ENCODE measurements around the gene GNB1L. TPM values are rescaled to one million over a fixed set of nuclear protein-coding genes. Genes with fewer than 3 reads are reported as not detected.

The GNB1L gene
- total RNA-seq, 2 donors from 2014 or later: 2.6 to 4.7 TPM

DNA sequence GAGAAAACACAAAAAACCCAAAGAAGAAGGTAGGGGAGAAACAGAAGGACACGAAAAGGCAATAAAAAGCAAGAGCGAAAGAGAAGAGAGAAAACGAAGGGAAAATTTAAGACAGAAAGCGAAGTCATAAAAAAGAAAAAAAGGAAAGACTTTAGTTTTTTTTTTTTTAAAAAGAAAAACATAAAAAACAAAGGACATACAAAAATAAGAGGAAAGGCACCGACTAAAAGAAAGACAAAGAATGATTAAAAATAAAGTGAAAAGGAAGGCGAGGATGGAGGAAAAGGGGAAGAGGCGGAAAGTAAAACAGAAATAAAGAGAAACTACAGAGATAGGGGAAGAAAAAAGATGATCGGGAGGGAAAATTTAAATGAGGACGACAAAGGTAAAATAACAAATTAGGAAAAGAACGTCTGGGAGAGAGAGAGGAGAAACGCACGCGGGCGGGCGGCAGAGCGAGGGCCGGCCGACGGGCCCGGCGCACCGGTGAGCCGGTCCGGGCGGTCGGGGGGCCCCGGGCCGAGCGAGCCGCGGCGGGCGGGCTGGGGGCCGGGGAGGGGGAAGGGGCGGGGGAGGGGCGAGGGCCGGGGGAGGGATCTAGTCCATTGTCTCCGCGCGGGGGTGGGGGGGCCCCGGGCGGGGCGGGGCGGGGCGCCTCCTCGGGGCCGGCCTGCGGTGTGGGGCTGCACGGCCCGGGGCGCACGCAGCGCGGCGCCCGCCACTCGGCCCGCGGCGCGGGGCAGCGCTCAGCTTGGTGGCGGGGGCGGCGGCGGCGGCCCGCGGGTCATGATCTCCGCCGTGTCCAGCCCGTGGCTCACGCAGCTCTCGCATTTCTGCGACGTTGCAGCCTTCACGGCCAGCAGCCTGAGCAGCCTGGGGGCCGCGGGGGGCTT lies 94.4 kb downstream of the GNB1L start, which contains the start of gene TBX1:
TBX1 (plus strand) TSS at position 721 of the 893 bp plus-strand sequence; CDS start at position 787, 66 bp downstream.
- Histone ChIP-seq H3K27ac (no peak within 1 kb of the TSS), H3K4me3 (peak within 1 kb of the TSS in 1 of 2 donors; percentile 28), H3K27me3 (peaks cover 23 to 59% of the 10 kb centered on the region in 2 donors), H3K9me3 (no peaks in the 10 kb centered on the region), H3K4me1 (peaks cover 0 to 34% of the 10 kb centered on the region in 2 donors), H3K36me3 (no peaks in the 10 kb centered on the region)
- TF ChIP-seq CTCF (IDR thresholded peaks at IDR 0.05): no peak
- DNase-seq (ENCODE audit: low spot score): no peak

GRCh38 chr22:19759427-19760057 lies 95.1 kb downstream of the GNB1L start:
- H3K27me3 ChIP-seq: peaks cover 26 to 57% of the 10 kb centered on the region in 2 donors
- no peak overlapping the region for H3K27ac ChIP-seq
- no peaks in the 10 kb centered on the region for H3K9me3 ChIP-seq
- TF ChIP-seq CTCF (IDR thresholded peaks at IDR 0.05): no peak
- DNase-seq (ENCODE audit: low spot score): no peak
- peaks cover 0 to 40% of the 10 kb centered on the region in 2 donors for H3K4me1 ChIP-seq
- H3K36me3 ChIP-seq: no peaks in the 10 kb centered on the region
- H3K4me3 ChIP-seq: peak overlapping the region in 1 of 2 donors; percentile 0

- Histone ChIP-seq H3K27me3 (peaks cover 26 to 53% of the 10 kb centered on the region in 2 donors), H3K36me3 (no peaks in the 10 kb centered on the region), H3K27ac (no peak overlapping the region), H3K4me3 (no peak overlapping the region), H3K4me1 (peaks cover 0 to 40% of the 10 kb centered on the region in 2 donors), H3K9me3 (no peaks in the 10 kb centered on the region)
- TF ChIP-seq CTCF (IDR thresholded peaks at IDR 0.05): no peak
- DNase-seq (ENCODE audit: low spot score): no peak
These were observed 95.7 kb downstream of the GNB1L start for GRCh38 chr22:19758896-19759426.

- no peak for TF ChIP-seq CTCF (IDR thresholded peaks at IDR 0.05)
- peaks cover 0 to 40% of the 10 kb centered on the region in 2 donors for H3K4me1 ChIP-seq
- H3K27ac ChIP-seq: no peak overlapping the region
- peaks cover 26 to 47% of the 10 kb centered on the region in 2 donors for H3K27me3 ChIP-seq
- DNase-seq (ENCODE audit: low spot score): no peak
- no peak overlapping the region for H3K4me3 ChIP-seq
- H3K9me3 ChIP-seq: no peaks in the 10 kb centered on the region
- H3K36me3 ChIP-seq: no peaks in the 10 kb centered on the region
These were observed 96.4 kb downstream of the GNB1L start for GRCh38 chr22:19757985-19758895.

Data from right atrium auricular region (tissue), 2 donors.